Body of pancreas (tissue), 4 donors: Measurements from ENCODE around the gene HNRNPC.

Experiments used
- POLR2A ChIP-seq, 3 donors: fragments of 450-650 bp; IDR thresholded peaks; one replicate each; pipeline ENCODE4 v1.6.1; 2016; ENCODE audit warnings: antibody characterized with exemption in 3 of 3, mild to moderate bottlenecking in 2 of 3
- TF ChIP-seq, protein P1 (sequence below), 7 experiments: fragments of 450-650 bp in 4 of 7; fragments of 200-600 bp in 3 of 7; sonication (generic) in 3 of 7; IDR thresholded peaks; one replicate each; pipeline ENCODE4 v1.5.1; 2016 to 2019; ENCODE audit warnings: antibody characterized with exemption in 7 of 7

DNA sequence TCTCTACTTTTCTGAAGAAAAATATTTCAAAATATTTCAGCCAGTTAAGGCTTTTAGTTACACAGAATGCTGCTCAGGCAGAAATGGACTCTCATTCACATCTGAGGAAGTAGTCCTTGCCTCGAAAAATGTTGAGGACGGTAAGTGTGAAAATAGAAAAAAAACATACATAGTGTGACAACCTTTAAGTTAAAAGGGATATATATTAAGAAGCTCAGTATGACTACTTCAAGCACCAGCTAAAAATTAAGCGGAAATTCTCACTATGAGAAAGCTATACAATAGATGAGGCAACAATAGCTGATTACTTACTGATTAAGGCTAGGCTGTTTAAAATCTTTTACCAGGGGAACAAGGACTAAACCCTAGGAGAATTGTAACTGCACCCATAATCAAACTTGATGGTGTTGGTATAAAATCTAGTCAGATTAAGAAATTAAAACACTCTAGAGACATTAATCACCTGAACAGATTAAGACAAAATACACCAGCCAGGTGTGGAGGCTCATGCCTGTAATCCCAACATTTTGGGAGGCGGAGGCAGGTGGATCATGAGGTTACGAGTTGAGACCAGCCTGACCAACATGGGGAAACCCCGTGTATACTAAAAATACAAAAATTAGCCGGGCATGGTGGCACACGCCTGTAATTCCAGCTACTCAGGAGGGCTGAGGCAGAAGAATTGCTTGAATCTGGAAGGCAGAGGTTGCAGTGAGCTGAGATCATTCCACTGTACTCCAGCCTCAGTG, 53.9 kb downstream of the HNRNPC start:
- TF ChIP-seq, protein P1, sequence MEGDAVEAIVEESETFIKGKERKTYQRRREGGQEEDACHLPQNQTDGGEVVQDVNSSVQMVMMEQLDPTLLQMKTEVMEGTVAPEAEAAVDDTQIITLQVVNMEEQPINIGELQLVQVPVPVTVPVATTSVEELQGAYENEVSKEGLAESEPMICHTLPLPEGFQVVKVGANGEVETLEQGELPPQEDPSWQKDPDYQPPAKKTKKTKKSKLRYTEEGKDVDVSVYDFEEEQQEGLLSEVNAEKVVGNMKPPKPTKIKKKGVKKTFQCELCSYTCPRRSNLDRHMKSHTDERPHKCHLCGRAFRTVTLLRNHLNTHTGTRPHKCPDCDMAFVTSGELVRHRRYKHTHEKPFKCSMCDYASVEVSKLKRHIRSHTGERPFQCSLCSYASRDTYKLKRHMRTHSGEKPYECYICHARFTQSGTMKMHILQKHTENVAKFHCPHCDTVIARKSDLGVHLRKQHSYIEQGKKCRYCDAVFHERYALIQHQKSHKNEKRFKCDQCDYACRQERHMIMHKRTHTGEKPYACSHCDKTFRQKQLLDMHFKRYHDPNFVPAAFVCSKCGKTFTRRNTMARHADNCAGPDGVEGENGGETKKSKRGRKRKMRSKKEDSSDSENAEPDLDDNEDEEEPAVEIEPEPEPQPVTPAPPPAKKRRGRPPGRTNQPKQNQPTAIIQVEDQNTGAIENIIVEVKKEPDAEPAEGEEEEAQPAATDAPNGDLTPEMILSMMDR (IDR thresholded peaks at IDR 0.05): no peak
- TF ChIP-seq POLR2A (IDR thresholded peaks at IDR 0.05): no peak
